ENCODE measurements around the gene CEBPA. TPM values are rescaled to one million over a fixed set of nuclear protein-coding genes. Genes with fewer than 3 reads are reported as not detected.

The CEBPA gene
- total and polyA plus RNA-seq, 2 donors (not counting 1 experiment from before 2014, with no cell fraction given) = 1.7 to 2.6 TPM

DNA sequence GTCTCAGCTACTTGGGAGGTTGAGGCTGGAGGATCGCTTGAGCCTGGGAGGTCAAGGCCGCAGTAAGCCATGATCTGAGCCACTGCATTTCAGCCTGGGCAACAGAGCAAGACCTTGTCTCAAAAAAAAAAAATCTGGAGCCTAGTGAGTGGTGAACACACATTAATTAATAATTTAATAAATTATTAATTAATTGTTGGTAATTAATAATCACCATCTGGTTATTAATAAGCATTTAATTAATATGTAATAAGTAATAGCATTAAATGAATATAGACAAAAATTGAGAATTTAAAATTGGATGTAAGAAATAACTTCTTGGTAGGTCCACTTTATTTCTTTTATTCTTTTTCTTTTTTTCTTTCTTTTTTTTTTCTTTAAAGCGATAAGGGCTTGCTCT, 31.9 kb upstream of the CEBPA start:
- Histone ChIP-seq H2AFZ (ENCODE audit: insufficient read depth, low read depth, low read length, poor library complexity, severe bottlenecking) (no peak overlapping the region), H3K9ac (ENCODE audit: low read length) (no peak overlapping the region), H3K4me3 (ENCODE audit: control extremely low read depth in 1 of 5, extremely low read depth in 1 of 5, insufficient read depth in 1 of 5, low read depth in 2 of 5, low read length in 4 of 5) (no peak overlapping the region), H3K27ac (ENCODE audit: low read length in 2 of 2) (no peak overlapping the region), H3K4me1 (ENCODE audit: control insufficient read depth in 2 of 2, insufficient read depth in 2 of 2, low read length in 2 of 2) (peaks cover 17 to 24% of the 10 kb centered on the region in 2 donors), H3K79me2 (ENCODE audit: control insufficient read depth, insufficient read depth, low read length) (no peaks in the 10 kb centered on the region), H4K20me1 (ENCODE audit: control insufficient read depth, insufficient read depth, low read length, poor library complexity, severe bottlenecking) (no peaks in the 10 kb centered on the region), H3K36me3 (replicated peaks in 1 of 2; ENCODE audit: control extremely low read depth in 1 of 2, control insufficient read depth in 1 of 2, extremely low read depth in 1 of 2, insufficient read depth in 2 of 2, low read length in 1 of 2) (no peaks in the 10 kb centered on the region), H3K27me3 (replicated peaks in 1 of 4; ENCODE audit: control extremely low read depth in 1 of 4, control insufficient read depth in 3 of 4, insufficient read depth in 4 of 4, low read length in 3 of 4) (no peaks in the 10 kb centered on the region), H3K9me3 (ENCODE audit: control extremely low read depth in 1 of 3, control insufficient read depth in 2 of 3, insufficient read depth in 1 of 3, low read length in 2 of 3) (peaks cover 0 to 5% (median 0%) of the 10 kb centered on the region in 3 donors), H3K4me2 (replicated peaks; ENCODE audit: low read depth, low read length, poor library complexity, severe bottlenecking) (no peak overlapping the region)
- ATAC-seq (ENCODE audit: low read depth) = no peak
- H3K27ac Mint-ChIP-seq = no peak overlapping the region
- H3K27me3 Mint-ChIP-seq = peaks cover 21% of the 10 kb centered on the region
- no peak overlapping the region for H3K4me3 Mint-ChIP-seq
- peaks cover 14% of the 10 kb centered on the region for H3K4me1 Mint-ChIP-seq
- H3K9me3 Mint-ChIP-seq (ENCODE audit: insufficient read depth) = peaks cover 2% of the 10 kb centered on the region
- ChIA-PET POLR2A (no interaction called here), CTCF (no interaction called here)
- DNase-seq = no peak
- 100% methylated on average over 2 of the region's 3 CpGs for WGBS (ENCODE audit: insufficient coverage)
- TF ChIP-seq EZH2 (IDR thresholded peaks at IDR 0.05; ENCODE audit: borderline replicate concordance, insufficient read depth, low read depth, low read length, poor library complexity, severe bottlenecking) = no peak
- TF ChIP-seq, protein P1, sequence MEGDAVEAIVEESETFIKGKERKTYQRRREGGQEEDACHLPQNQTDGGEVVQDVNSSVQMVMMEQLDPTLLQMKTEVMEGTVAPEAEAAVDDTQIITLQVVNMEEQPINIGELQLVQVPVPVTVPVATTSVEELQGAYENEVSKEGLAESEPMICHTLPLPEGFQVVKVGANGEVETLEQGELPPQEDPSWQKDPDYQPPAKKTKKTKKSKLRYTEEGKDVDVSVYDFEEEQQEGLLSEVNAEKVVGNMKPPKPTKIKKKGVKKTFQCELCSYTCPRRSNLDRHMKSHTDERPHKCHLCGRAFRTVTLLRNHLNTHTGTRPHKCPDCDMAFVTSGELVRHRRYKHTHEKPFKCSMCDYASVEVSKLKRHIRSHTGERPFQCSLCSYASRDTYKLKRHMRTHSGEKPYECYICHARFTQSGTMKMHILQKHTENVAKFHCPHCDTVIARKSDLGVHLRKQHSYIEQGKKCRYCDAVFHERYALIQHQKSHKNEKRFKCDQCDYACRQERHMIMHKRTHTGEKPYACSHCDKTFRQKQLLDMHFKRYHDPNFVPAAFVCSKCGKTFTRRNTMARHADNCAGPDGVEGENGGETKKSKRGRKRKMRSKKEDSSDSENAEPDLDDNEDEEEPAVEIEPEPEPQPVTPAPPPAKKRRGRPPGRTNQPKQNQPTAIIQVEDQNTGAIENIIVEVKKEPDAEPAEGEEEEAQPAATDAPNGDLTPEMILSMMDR (IDR thresholded peaks at IDR 0.05) = no peak
- intact Hi-C loops (cut with micrococcal nuclease) = no loop called here

DNA sequence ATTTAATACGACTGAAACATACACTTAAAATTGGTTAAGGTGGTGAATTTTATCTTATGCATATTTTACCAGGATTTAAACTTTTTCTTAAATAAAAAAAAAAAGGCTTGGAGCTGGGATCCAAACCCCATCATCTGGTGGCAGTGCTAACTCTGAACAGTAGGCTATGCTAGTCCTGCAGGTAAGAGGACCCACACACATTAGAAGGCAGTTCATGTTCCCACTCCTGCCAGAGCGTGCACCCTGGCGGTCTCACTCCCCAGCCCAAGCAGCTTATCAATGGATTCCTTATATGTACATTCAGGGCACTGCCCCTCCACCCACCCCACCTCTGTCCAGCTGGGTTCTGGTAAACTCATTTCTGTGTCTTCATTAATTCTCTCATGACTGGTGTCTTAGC, 31.3 kb upstream of the CEBPA start:
- H3K27me3 Mint-ChIP-seq = peaks cover 22% of the 10 kb centered on the region

More for the DNA sequence above, 31.3 kb upstream of the CEBPA start:
- DNase-seq = no peak
- no peak overlapping the region for H3K27ac ChIP-seq (ENCODE audit: low read length in 2 of 2)
- no peaks in the 10 kb centered on the region for H4K20me1 ChIP-seq (ENCODE audit: control insufficient read depth, insufficient read depth, low read length, poor library complexity, severe bottlenecking)
- POLR2A ChIA-PET = no interaction called here
- H3K27me3 ChIP-seq (replicated peaks in 1 of 4; ENCODE audit: control extremely low read depth in 1 of 4, control insufficient read depth in 3 of 4, insufficient read depth in 4 of 4, low read length in 3 of 4) = no peaks in the 10 kb centered on the region
- peaks cover 0 to 5% (median 0%) of the 10 kb centered on the region in 3 donors for H3K9me3 ChIP-seq (ENCODE audit: control extremely low read depth in 1 of 3, control insufficient read depth in 2 of 3, insufficient read depth in 1 of 3, low read length in 2 of 3)
- WGBS (ENCODE audit: insufficient coverage) = 90% methylated on average over 2 of the region's 3 CpGs
- H3K79me2 ChIP-seq (ENCODE audit: control insufficient read depth, insufficient read depth, low read length) = no peaks in the 10 kb centered on the region
- TF ChIP-seq, protein P1 (IDR thresholded peaks at IDR 0.05) = no peak
- TF ChIP-seq EZH2 (IDR thresholded peaks at IDR 0.05; ENCODE audit: borderline replicate concordance, insufficient read depth, low read depth, low read length, poor library complexity, severe bottlenecking) = no peak
- ATAC-seq (ENCODE audit: low read depth) = no peak
- no peak overlapping the region for H2AFZ ChIP-seq (ENCODE audit: insufficient read depth, low read depth, low read length, poor library complexity, severe bottlenecking)
- peaks cover 17 to 24% of the 10 kb centered on the region in 2 donors for H3K4me1 ChIP-seq (ENCODE audit: control insufficient read depth in 2 of 2, insufficient read depth in 2 of 2, low read length in 2 of 2)
- no peak overlapping the region for H3K27ac Mint-ChIP-seq
- H3K4me1 Mint-ChIP-seq = peaks cover 14% of the 10 kb centered on the region
- H3K4me3 ChIP-seq (ENCODE audit: control extremely low read depth in 1 of 5, extremely low read depth in 1 of 5, insufficient read depth in 1 of 5, low read depth in 2 of 5, low read length in 4 of 5) = no peak overlapping the region
- no peak overlapping the region for H3K9ac ChIP-seq (ENCODE audit: low read length)
- H3K4me2 ChIP-seq (replicated peaks; ENCODE audit: low read depth, low read length, poor library complexity, severe bottlenecking) = no peak overlapping the region
- intact Hi-C loops (cut with micrococcal nuclease) = no loop called here
- H3K9me3 Mint-ChIP-seq (ENCODE audit: insufficient read depth) = peaks cover 2% of the 10 kb centered on the region
- no peaks in the 10 kb centered on the region for H3K36me3 ChIP-seq (replicated peaks in 1 of 2; ENCODE audit: control extremely low read depth in 1 of 2, control insufficient read depth in 1 of 2, extremely low read depth in 1 of 2, insufficient read depth in 2 of 2, low read length in 1 of 2)
- no peak overlapping the region for H3K4me3 Mint-ChIP-seq
- CTCF ChIA-PET = no interaction called here

Data from B cell (primary cell).